Thyroid gland (tissue), 4 donors: ENCODE data around the gene ARL14EP. TPM values are rescaled to one million over a fixed set of nuclear protein-coding genes. Genes with fewer than 3 reads are reported as not detected.

Source experiments
- DNase-seq, 2 donors: peaks; one replicate each; pipeline ENCODE4 v3.0.0-alpha.2; 2019
- H3K27ac ChIP-seq, 3 donors: fragments of 200-600 bp; sonication (generic); 1 replicate in 2 of 3; 2 replicates in 1 of 3; pipeline ENCODE4 v1.5.1; 2016 to 2019; ENCODE audit warnings: mild to moderate bottlenecking in 1 of 3, moderate library complexity in 1 of 3
- H3K27me3 ChIP-seq: fragments of 200-600 bp; sonication (generic); one replicate; pipeline ENCODE4 v1.5.1; 2019
- H3K36me3 ChIP-seq, 2 donors: fragments of 200-600 bp; sonication (generic); one replicate each; pipeline ENCODE4 v1.5.1; 2016 to 2019
- H3K4me1 ChIP-seq, 2 donors: fragments of 200-600 bp; sonication (generic); one replicate each; pipeline ENCODE4 v1.5.1; 2017 to 2019
- H3K4me3 ChIP-seq, 3 donors: fragments of 200-600 bp; sonication (generic); replicated peaks in 1 of 3; 1 replicate in 2 of 3; 2 replicates in 1 of 3; pipeline ENCODE4 v1.5.1; 2016; ENCODE audit warnings: mild to moderate bottlenecking in 1 of 3
- H3K9me3 ChIP-seq: fragments of 200-600 bp; sonication (generic); one replicate; pipeline ENCODE4 v1.5.1; 2017
- POLR2A ChIP-seq, 2 donors: fragments of 450-650 bp; IDR thresholded peaks; one replicate each; pipeline ENCODE4 v1.6.1; 2017; ENCODE audit warnings: antibody characterized with exemption in 2 of 2, mild to moderate bottlenecking in 2 of 2, moderate library complexity in 1 of 2
- WGBS, 2 donors: methylation state at CpG; one replicate each; pipeline ENCODE4 v1.1.5; 2017; 5-methylcytosine and 5-hydroxymethylcytosine counted together
- intact Hi-C: fragments of 100-400 bp; cut with DNase I; formaldehyde crosslinking; loops from one replicate; pipeline ENCODE4 v1.15.1; 2023
- total RNA-seq, 4 donors: library from RNA; depleted of rRNA; stranded (reverse); fragments of >200 nt; gene quantifications; one replicate each; pipeline ENCODE4 v1.2.3, GENCODE V29; 2016
- TF ChIP-seq, protein P1 (sequence below), 6 experiments: fragments of 200-600 bp in 3 of 6; fragments of 450-650 bp in 3 of 6; sonication (generic) in 3 of 6; IDR thresholded peaks; one replicate each; pipeline ENCODE4 v1.5.1; 2016 to 2019; ENCODE audit warnings: antibody characterized with exemption in 6 of 6, mild to moderate bottlenecking in 2 of 6, inconsistent platforms in 1 of 6, moderate library complexity in 1 of 6

The ARL14EP gene
- total RNA-seq, 4 donors from 2014 or later, result 28.2 to 60.5 (median 45.1) TPM

DNA sequence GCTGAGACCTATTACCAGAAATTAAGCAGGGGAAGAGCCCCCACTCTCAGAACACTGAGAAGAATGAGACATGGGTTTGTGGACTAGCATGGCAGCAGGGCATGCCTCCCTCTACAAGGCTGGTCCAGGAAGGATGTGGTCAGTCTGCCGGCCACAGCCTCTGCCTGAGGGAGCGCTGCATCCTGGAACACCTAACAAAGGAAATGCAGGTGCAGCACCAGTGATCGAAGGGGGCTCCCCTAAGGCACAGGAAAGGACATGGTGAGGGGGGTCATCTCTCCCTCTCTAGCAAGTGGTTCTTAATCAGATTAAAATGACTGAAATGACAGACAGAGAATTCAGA is 40.6 kb upstream of the ARL14EP start:
- no peak overlapping the region for H3K27ac ChIP-seq
- intact Hi-C loops, result no loop called here
- H3K4me3 ChIP-seq, result no peak overlapping the region
- no peak for DNase-seq
- no peaks in the 10 kb centered on the region for H3K9me3 ChIP-seq
- no peak for TF ChIP-seq POLR2A (IDR thresholded peaks at IDR 0.05)
- TF ChIP-seq, protein P1, sequence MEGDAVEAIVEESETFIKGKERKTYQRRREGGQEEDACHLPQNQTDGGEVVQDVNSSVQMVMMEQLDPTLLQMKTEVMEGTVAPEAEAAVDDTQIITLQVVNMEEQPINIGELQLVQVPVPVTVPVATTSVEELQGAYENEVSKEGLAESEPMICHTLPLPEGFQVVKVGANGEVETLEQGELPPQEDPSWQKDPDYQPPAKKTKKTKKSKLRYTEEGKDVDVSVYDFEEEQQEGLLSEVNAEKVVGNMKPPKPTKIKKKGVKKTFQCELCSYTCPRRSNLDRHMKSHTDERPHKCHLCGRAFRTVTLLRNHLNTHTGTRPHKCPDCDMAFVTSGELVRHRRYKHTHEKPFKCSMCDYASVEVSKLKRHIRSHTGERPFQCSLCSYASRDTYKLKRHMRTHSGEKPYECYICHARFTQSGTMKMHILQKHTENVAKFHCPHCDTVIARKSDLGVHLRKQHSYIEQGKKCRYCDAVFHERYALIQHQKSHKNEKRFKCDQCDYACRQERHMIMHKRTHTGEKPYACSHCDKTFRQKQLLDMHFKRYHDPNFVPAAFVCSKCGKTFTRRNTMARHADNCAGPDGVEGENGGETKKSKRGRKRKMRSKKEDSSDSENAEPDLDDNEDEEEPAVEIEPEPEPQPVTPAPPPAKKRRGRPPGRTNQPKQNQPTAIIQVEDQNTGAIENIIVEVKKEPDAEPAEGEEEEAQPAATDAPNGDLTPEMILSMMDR (IDR thresholded peaks at IDR 0.05), result no peak
- no peaks in the 10 kb centered on the region for H3K36me3 ChIP-seq
- WGBS, 2 donors, result 60 to 69% methylated on average over 3 of the region's 3 CpGs
- no peaks in the 10 kb centered on the region for H3K4me1 ChIP-seq
- H3K27me3 ChIP-seq, result no peaks in the 10 kb centered on the region

DNA sequence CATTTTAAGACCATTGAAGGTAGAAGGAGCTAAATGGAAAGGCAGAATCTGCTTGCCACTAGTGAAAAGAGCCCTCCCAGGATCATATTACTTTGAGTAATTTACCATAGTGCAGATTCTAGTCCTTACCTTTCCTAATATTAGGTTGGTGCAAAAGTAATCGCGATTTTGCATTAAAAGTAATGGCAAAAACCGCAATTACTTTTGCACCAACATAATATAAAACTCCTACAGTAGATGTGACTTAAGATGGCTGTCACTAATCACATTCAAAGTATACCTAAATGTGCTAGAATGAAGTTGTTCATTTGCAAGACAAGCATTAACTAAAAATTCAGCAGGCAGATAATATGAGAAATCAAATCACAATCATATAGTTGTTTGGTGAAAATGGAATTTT is 38.1 kb upstream of the ARL14EP start:
- H3K36me3 ChIP-seq, result no peaks in the 10 kb centered on the region
- no peaks in the 10 kb centered on the region for H3K4me1 ChIP-seq
- H3K27ac ChIP-seq, result no peak overlapping the region
- no peak overlapping the region for H3K4me3 ChIP-seq
- H3K27me3 ChIP-seq, result no peaks in the 10 kb centered on the region
- 83% methylated on average over 3 of the region's 3 CpGs for WGBS, 2 donors
- DNase-seq, result no peak
- intact Hi-C loops, result no loop called here
- no peaks in the 10 kb centered on the region for H3K9me3 ChIP-seq
- TF ChIP-seq POLR2A (IDR thresholded peaks at IDR 0.05), result no peak
- TF ChIP-seq, protein P1 (IDR thresholded peaks at IDR 0.05), result no peak

DNA sequence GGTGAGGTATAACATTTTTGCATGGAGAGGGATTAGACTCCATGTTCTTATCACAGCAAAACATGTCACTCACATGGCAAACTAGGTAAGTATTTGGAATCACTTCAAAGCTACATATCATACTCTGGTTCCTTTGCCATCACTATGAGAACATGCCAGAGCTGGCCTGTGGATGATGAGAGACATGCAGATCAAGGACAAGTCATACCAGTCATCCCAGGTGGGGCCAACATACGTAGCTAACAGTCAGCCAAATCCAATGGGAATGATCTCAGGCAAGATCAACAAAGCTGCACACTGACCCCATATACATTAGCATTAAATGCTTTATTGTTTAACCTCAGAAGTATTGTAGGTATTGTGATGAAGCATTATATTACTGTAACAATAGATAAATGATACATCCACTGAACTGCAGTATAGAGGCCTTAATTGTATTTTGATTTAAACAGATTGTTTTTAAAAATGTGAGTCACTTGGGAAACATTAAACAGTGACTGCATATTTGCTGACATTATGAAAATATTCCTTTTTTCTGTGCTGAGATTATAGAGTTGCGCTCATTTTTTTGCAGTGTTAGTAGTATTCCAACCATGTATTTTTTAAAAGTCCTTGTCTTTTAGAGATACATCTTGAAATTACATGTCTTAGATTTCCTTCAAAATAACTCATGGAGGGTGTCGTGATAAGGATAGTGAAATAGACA is 37.3 kb upstream of the ARL14EP start:
- DNase-seq, result no peak
- H3K4me1 ChIP-seq, result no peaks in the 10 kb centered on the region
- no peaks in the 10 kb centered on the region for H3K27me3 ChIP-seq
- intact Hi-C loops, result no loop called here
- no peaks in the 10 kb centered on the region for H3K36me3 ChIP-seq
- TF ChIP-seq POLR2A (IDR thresholded peaks at IDR 0.05), result no peak
- TF ChIP-seq, protein P1 (IDR thresholded peaks at IDR 0.05), result no peak
- H3K9me3 ChIP-seq, result no peaks in the 10 kb centered on the region
- H3K4me3 ChIP-seq, result no peak overlapping the region
- WGBS, 2 donors, result 83 to 89% methylated on average over 3 of the region's 3 CpGs
- no peak overlapping the region for H3K27ac ChIP-seq

DNA sequence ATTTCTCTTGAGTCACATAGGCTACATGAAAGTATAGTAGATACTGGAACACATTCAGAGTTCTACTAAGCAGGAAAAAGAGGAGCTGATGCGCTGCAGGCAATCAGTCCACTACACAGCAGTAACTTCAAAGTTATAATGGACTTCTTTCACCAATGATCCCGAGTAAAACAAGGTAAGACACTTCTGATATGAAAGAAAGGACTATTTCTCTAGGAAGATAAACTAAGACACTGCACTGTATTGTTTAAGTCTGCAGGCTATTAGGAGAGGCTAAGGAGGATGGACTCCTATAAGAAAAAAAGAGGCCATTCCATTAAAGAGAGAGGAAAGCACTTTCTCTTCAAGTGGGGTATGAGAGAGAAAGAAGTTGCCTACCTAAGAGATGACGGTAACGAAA is 31.6 kb upstream of the ARL14EP start:
- Histone ChIP-seq H3K9me3 (no peaks in the 10 kb centered on the region), H3K27me3 (no peaks in the 10 kb centered on the region), H3K27ac (no peak overlapping the region), H3K4me3 (no peak overlapping the region), H3K36me3 (no peaks in the 10 kb centered on the region), H3K4me1 (no peaks in the 10 kb centered on the region)
- no peak for DNase-seq
- WGBS, 2 donors, result 63 to 70% methylated on average over 4 of the region's 4 CpGs
- intact Hi-C loops, result no loop called here
- TF ChIP-seq, protein P1 (IDR thresholded peaks at IDR 0.05), result no peak
- TF ChIP-seq POLR2A (IDR thresholded peaks at IDR 0.05), result no peak

DNA sequence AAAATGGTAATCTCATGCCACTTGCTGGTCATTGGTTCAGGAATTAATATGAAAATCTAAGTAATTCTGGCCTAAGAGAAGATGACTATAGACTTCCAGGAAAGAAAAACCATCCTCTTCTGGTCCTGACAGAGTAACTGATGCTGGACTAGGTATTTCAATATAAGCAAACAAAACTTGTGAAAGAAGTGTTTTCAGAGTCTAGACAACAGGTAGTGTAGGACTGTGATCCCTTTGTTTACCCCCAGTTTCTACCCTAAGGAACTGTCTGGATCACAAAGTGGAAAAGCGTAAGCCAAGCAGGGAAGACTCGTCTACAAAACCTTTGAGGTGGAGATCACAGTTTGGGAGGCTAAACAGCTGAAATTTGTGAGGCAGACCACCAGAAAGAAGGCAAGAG is 30.4 kb upstream of the ARL14EP start:
- H3K4me3 ChIP-seq, result no peak overlapping the region
- 86 to 93% methylated on average over 2 of the region's 2 CpGs for WGBS, 2 donors
- no peaks in the 10 kb centered on the region for H3K9me3 ChIP-seq
- TF ChIP-seq POLR2A (IDR thresholded peaks at IDR 0.05), result no peak
- TF ChIP-seq, protein P1 (IDR thresholded peaks at IDR 0.05), result no peak
- H3K4me1 ChIP-seq, result no peaks in the 10 kb centered on the region
- no peaks in the 10 kb centered on the region for H3K27me3 ChIP-seq
- H3K36me3 ChIP-seq, result no peaks in the 10 kb centered on the region
- DNase-seq, result no peak
- intact Hi-C loops, result no loop called here
- no peak overlapping the region for H3K27ac ChIP-seq
